Nephron progenitor cell (in vitro differentiated cells): Measurements from ENCODE around the gene SHISA8.

Experiments used
- DNase-seq: peaks from one replicate; pipeline ENCODE4 v3.0.0; 2021
- H3K27ac Mint-ChIP-seq: 2 replicates; pipeline ENCODE4 v1.8.0; 2021; ENCODE audit warnings: mild to moderate bottlenecking, moderate library complexity, mixed read lengths
- H3K27me3 Mint-ChIP-seq: 2 replicates; pipeline ENCODE4 v1.8.0; 2021; ENCODE audit warnings: mild to moderate bottlenecking, low read depth, mixed read lengths; ENCODE audit not compliant: poor library complexity
- H3K36me3 Mint-ChIP-seq: 2 replicates; pipeline ENCODE4 v1.8.0; 2021; ENCODE audit warnings: low read depth, mixed read lengths
- H3K4me1 Mint-ChIP-seq: 2 replicates; pipeline ENCODE4 v1.8.0; 2021; ENCODE audit warnings: mixed read lengths
- H3K4me3 Mint-ChIP-seq: 2 replicates; pipeline ENCODE4 v1.8.0; 2021; ENCODE audit warnings: mild to moderate bottlenecking, moderate library complexity, mixed read lengths
- H3K9me3 Mint-ChIP-seq: 2 replicates; pipeline ENCODE4 v1.8.0; 2021; ENCODE audit warnings: mild to moderate bottlenecking, moderate library complexity, mixed read lengths
- CTCF ChIP-seq: fragments of 200-600 bp; sonication (generic); IDR thresholded peaks from 2 replicates; pipeline ENCODE4 v1.5.0; 2021; ENCODE audit warnings: antibody characterized with exemption

The SHISA8 gene

GRCh38 chr22:41935015-41935351 is 20.1 kb upstream of the SHISA8 start:
- Mint-ChIP-seq H3K27ac (no peak overlapping the region), H3K4me3 (no peak overlapping the region), H3K36me3 (peaks cover 13% of the 10 kb centered on the region), H3K27me3 (peaks cover 4% of the 10 kb centered on the region), H3K4me1 (peaks cover 40% of the 10 kb centered on the region), H3K9me3 (no peaks in the 10 kb centered on the region)
- no peak for TF ChIP-seq CTCF
- DNase-seq = no peak

- Mint-ChIP-seq H3K9me3 (no peaks in the 10 kb centered on the region), H3K4me3 (no peak overlapping the region), H3K36me3 (peaks cover 7% of the 10 kb centered on the region), H3K4me1 (peaks cover 37% of the 10 kb centered on the region), H3K27ac (peak overlapping the region; percentile 48), H3K27me3 (peaks cover 4% of the 10 kb centered on the region)
- TF ChIP-seq CTCF = no peak
- DNase-seq = no peak
These were observed 19.6 kb upstream of the SHISA8 start for GRCh38 chr22:41934284-41935014.

DNA sequence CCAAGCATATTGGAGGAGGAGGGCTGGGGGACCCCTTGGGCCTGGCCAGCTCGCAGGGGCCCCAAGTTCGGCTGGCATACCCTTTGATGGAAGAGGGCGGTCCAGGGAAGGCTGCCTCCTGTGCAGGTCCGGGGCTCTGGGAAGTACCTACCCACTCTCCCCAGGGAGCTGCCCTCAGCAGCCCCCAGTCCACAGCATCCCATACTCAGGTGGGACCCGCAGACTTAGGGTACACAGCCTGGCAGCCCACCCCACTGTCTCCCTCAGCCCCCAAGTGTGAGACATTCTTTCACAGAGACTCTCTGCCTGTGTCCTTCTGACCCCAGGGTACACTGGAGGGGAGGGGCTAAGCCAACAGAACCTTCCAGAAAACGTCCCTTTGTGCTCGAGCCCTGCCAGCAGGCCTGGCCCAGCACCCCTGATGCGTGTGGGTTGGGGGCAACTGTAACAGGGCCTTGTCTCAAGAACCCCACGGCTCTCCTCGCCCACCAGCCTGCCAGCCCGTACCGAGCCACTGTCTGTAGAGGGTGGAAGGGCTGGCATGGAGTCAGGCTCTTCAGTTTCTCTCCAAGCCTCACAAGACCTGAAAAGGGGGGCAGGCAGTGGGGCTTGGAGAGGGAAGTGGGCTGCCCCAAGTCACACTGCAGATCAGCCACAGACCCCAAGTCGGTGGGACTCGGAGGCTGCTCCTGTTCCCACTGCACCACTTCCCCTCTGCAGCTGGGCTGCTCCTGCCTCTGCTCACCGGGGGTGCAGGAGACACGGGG is 18.7 kb upstream of the SHISA8 start:
- Mint-ChIP-seq H3K27me3 (peaks cover 4% of the 10 kb centered on the region), H3K4me1 (peaks cover 42% of the 10 kb centered on the region), H3K36me3 (peaks cover 4% of the 10 kb centered on the region), H3K9me3 (no peaks in the 10 kb centered on the region), H3K4me3 (no peak overlapping the region), H3K27ac (peak overlapping the region; percentile 48)
- DNase-seq = no peak
- TF ChIP-seq CTCF = no peak

DNA sequence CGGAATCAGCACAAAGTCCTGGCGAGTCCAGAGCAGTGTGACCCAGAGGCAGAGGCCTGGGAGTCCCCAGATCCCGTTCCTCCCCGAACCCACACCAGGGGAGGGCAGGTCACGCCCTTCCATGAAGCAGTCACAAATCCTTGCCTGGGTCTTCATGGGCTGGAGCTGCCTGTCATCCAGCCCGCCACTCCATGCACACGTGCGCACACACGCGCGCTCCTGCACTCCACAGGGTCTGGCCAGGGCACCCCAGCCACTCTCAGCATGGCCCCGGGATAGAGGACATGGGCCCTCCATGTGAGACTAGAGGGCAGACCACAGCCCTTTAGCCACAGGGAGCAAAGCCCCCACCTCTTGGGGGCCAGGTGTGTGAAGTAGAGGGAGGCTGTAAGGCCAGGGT is 17.5 kb upstream of the SHISA8 start:
- no peak for TF ChIP-seq CTCF
- peaks cover 15% of the 10 kb centered on the region for H3K27me3 Mint-ChIP-seq
- DNase-seq = no peak
- H3K36me3 Mint-ChIP-seq = peaks cover 4% of the 10 kb centered on the region
- no peaks in the 10 kb centered on the region for H3K9me3 Mint-ChIP-seq
- peaks cover 50% of the 10 kb centered on the region for H3K4me1 Mint-ChIP-seq
- H3K27ac Mint-ChIP-seq = peak overlapping the region; percentile 64
- H3K4me3 Mint-ChIP-seq = no peak overlapping the region

DNA sequence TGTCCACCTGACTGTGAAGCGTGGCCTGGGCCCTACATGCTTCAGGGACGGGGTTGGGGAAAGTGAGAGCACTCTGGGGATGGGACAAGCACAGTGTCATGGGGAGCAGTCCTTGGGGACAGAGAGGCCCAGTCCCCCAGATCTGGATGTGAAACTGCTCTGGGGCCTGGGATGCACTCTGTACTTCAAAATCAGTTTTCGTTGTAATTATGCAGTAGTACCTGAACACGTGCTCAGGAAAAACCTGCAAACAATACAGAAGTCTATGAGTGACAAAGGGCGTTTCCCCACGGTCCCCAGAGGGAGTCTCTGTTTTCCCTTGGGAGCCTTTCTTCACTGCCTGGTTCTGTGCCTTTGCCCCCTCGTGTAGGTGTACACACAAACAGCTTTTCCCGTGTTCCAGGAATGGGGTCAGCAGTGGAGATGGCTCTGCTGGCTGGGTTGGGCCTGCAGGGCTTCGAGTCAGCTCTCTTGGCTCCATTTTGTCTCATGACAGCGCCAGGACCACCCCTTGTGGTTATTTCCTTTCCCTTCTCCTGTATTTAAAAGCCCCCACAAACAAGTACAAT is 16.9 kb upstream of the SHISA8 start:
- peaks cover 20% of the 10 kb centered on the region for H3K27me3 Mint-ChIP-seq
- DNase-seq = no peak
- H3K4me3 Mint-ChIP-seq = no peak overlapping the region
- H3K4me1 Mint-ChIP-seq = peaks cover 45% of the 10 kb centered on the region
- H3K27ac Mint-ChIP-seq = no peak overlapping the region
- H3K36me3 Mint-ChIP-seq = peaks cover 4% of the 10 kb centered on the region
- no peak for TF ChIP-seq CTCF
- H3K9me3 Mint-ChIP-seq = no peaks in the 10 kb centered on the region
